ENCODE results near the gene MRPL32.
"Not testable (repeated sequence)": the region's sequence is repeated elsewhere in the genome, so short reads cannot be mapped to it uniquely, and the experiment has no call there.

MRPL32 gene
- 21.8 to 41.1 (median 29.2) reads per million in 18 experiments for total RNA-seq

- DNase-seq: peak; percentile 98
Measured at GRCh38 chr7:42931834-42932651, at the start of gene MRPL32, which contains the start of gene PSMA2. MRPL32 (plus strand) TSS chr7:42932376; CDS start chr7:42932387, 11 bp downstream. PSMA2 (minus strand) TSS chr7:42932174; CDS start chr7:42932158, 16 bp downstream.

- DNase-seq: no peak
Measured at GRCh38 chr7:42883950-42884349, 48.2 kb upstream of the MRPL32 start.

- not testable (repeated sequence) for DNase-seq
Measured at GRCh38 chr7:42885183-42885582, 47.0 kb upstream of the MRPL32 start.

- peak in 1 of 2 donors; percentile 13 for DNase-seq
Measured at GRCh38 chr7:42886129-42886528, 46.0 kb upstream of the MRPL32 start.

GRCh38 chr7:42886893-42887505 lies 45.2 kb upstream of the MRPL32 start:
- DNase-seq: peak in 1 of 2 donors; percentile 67

- no peak for DNase-seq
Measured at GRCh38 chr7:42893346-42894240, 38.6 kb upstream of the MRPL32 start.

GRCh38 chr7:42900842-42901241 lies 31.3 kb upstream of the MRPL32 start:
- DNase-seq: no peak

- peak in 1 of 2 donors; percentile 30 for DNase-seq
Measured at GRCh38 chr7:42902331-42902730, 29.8 kb upstream of the MRPL32 start.

- DNase-seq: no peak
Measured at GRCh38 chr7:42906181-42906580, 26.0 kb upstream of the MRPL32 start.

- no peak for DNase-seq
Measured at GRCh38 chr7:42907316-42907715, 24.9 kb upstream of the MRPL32 start.

GRCh38 chr7:42910306-42910705 lies 21.9 kb upstream of the MRPL32 start:
- DNase-seq: no peak

- peak; percentile 90 to 94 for DNase-seq
Measured at GRCh38 chr7:42911454-42912447, 20.4 kb upstream of the MRPL32 start, which contains the start of gene C7orf25. C7orf25 (minus strand) TSS chr7:42912070; CDS start chr7:42910900, 1,170 bp downstream.

- DNase-seq: no peak
Measured at GRCh38 chr7:42913591-42913990, 18.6 kb upstream of the MRPL32 start.

GRCh38 chr7:42914009-42914408 lies 18.2 kb upstream of the MRPL32 start:
- DNase-seq: no peak

GRCh38 chr7:42914421-42915045 lies 17.6 kb upstream of the MRPL32 start:
- no peak for DNase-seq

- DNase-seq: no peak
Measured at GRCh38 chr7:42915356-42915755, 16.8 kb upstream of the MRPL32 start.

GRCh38 chr7:42922017-42922753 lies 10.0 kb upstream of the MRPL32 start:
- DNase-seq: no peak

- peak in 1 of 2 donors; percentile 19 for DNase-seq
Measured at GRCh38 chr7:42924223-42924838, 7.8 kb upstream of the MRPL32 start.

GRCh38 chr7:42925630-42926029 lies 6.5 kb upstream of the MRPL32 start:
- DNase-seq: no peak

GRCh38 chr7:42926204-42926603 lies 6.0 kb upstream of the MRPL32 start:
- DNase-seq: peak in 1 of 2 donors; percentile 21

All from inflammatory macrophage (primary cell).